HUES48 (cell line): Measurements from ENCODE around the gene APOC1.
"Not testable (repeated sequence)": the region's sequence is repeated elsewhere in the genome, so short reads cannot be mapped to it uniquely, and the experiment has no call there.

ENCODE experiments used
- H3K27ac ChIP-seq: one replicate; pipeline ENCODE4 v1.7.0; 2013; ENCODE audit warnings: low read depth, low read length, inconsistent platforms
- H3K27me3 ChIP-seq: 2 replicates; pipeline ENCODE4 v1.6.1; 2013; ENCODE audit warnings: mild to moderate bottlenecking, low read length; ENCODE audit not compliant: control insufficient read depth, insufficient read depth
- H3K36me3 ChIP-seq: 2 replicates; pipeline ENCODE4 v1.6.1; 2013; ENCODE audit warnings: low read length; ENCODE audit not compliant: control insufficient read depth, insufficient read depth
- H3K4me1 ChIP-seq: 2 replicates; pipeline ENCODE4 v1.6.1; 2013; ENCODE audit warnings: mild to moderate bottlenecking, low read length; ENCODE audit not compliant: control insufficient read depth, insufficient read depth
- H3K4me3 ChIP-seq: 2 replicates; pipeline ENCODE4 v1.5.1; 2013; ENCODE audit warnings: mild to moderate bottlenecking, low read depth, low read length
- H3K9ac ChIP-seq: 2 replicates; pipeline ENCODE4 v1.6.1; 2013; ENCODE audit warnings: mild to moderate bottlenecking, low read depth, low read length, moderate library complexity
- H3K9me3 ChIP-seq: 2 replicates; pipeline ENCODE4 v1.6.1; 2013; ENCODE audit warnings: low read length; ENCODE audit not compliant: control insufficient read depth, insufficient read depth

Gene APOC1

GRCh38 chr19:44913512-44914432 is 636 bp upstream of the APOC1 start:
- not testable (repeated sequence) for H3K4me1 ChIP-seq, H3K36me3 ChIP-seq, H3K9me3 ChIP-seq, H3K27me3 ChIP-seq
- Histone ChIP-seq H3K4me3 (peak overlapping the region; percentile 61), H3K27ac (peak overlapping the region; percentile 76), H3K9ac (peak overlapping the region; percentile 73; the same call in 1 of the 2 replicates)

GRCh38 chr19:44924243-44924725 is 9.9 kb downstream of the APOC1 start:
- H3K27ac ChIP-seq = no peak overlapping the region
- H3K36me3 ChIP-seq = no peaks in the 10 kb centered on the region
- H3K27me3 ChIP-seq = no peaks in the 10 kb centered on the region
- H3K4me3 ChIP-seq = no peak overlapping the region
- H3K9ac ChIP-seq = no peak overlapping the region
- H3K9me3 ChIP-seq = no peaks in the 10 kb centered on the region
- peaks cover 2% of the 10 kb centered on the region; the same call in 1 of the 2 replicates for H3K4me1 ChIP-seq

GRCh38 chr19:44925114-44925891 is 10.9 kb downstream of the APOC1 start:
- Histone ChIP-seq H3K27me3 (no peaks in the 10 kb centered on the region), H3K4me3 (no peak overlapping the region), H3K9ac (no peak overlapping the region), H3K36me3 (no peaks in the 10 kb centered on the region), H3K27ac (no peak overlapping the region), H3K9me3 (no peaks in the 10 kb centered on the region), H3K4me1 (peaks cover 2% of the 10 kb centered on the region; the same call in 1 of the 2 replicates)

- H3K4me3 ChIP-seq, H3K9ac ChIP-seq, H3K36me3 ChIP-seq, H3K27ac ChIP-seq, H3K27me3 ChIP-seq, H3K4me1 ChIP-seq, H3K9me3 ChIP-seq: not testable (repeated sequence)
These were observed 12.1 kb downstream of the APOC1 start for GRCh38 chr19:44926245-44927077.

GRCh38 chr19:44927746-44928145 is 13.3 kb downstream of the APOC1 start:
- no peak overlapping the region for H3K9ac ChIP-seq
- no peak overlapping the region for H3K27ac ChIP-seq
- H3K36me3 ChIP-seq = no peaks in the 10 kb centered on the region
- no peak overlapping the region for H3K4me3 ChIP-seq
- H3K27me3 ChIP-seq = no peaks in the 10 kb centered on the region
- H3K4me1 ChIP-seq = peaks cover 2% of the 10 kb centered on the region; the same call in 1 of the 2 replicates
- no peaks in the 10 kb centered on the region for H3K9me3 ChIP-seq

- Histone ChIP-seq H3K27ac (no peak overlapping the region), H3K4me1 (peaks cover 2% of the 10 kb centered on the region; the same call in 1 of the 2 replicates), H3K27me3 (no peaks in the 10 kb centered on the region), H3K4me3 (no peak overlapping the region), H3K9me3 (no peaks in the 10 kb centered on the region), H3K9ac (no peak overlapping the region), H3K36me3 (no peaks in the 10 kb centered on the region)
These were observed 15.7 kb downstream of the APOC1 start for GRCh38 chr19:44930088-44930487.

- Histone ChIP-seq H3K27me3 (no peaks in the 10 kb centered on the region), H3K4me1 (peaks cover 2% of the 10 kb centered on the region; the same call in 1 of the 2 replicates), H3K9me3 (no peaks in the 10 kb centered on the region), H3K9ac (no peak overlapping the region), H3K4me3 (no peak overlapping the region), H3K36me3 (no peaks in the 10 kb centered on the region), H3K27ac (no peak overlapping the region)
These were observed 17.1 kb downstream of the APOC1 start for GRCh38 chr19:44931541-44931940.

GRCh38 chr19:44939668-44940067 is 25.3 kb downstream of the APOC1 start:
- Histone ChIP-seq H3K4me1 (no peaks in the 10 kb centered on the region), H3K9me3 (no peaks in the 10 kb centered on the region), H3K27ac (no peak overlapping the region), H3K4me3 (no peak overlapping the region), H3K9ac (no peak overlapping the region), H3K27me3 (no peaks in the 10 kb centered on the region), H3K36me3 (no peaks in the 10 kb centered on the region)

- H3K36me3 ChIP-seq = no peaks in the 10 kb centered on the region
- H3K9me3 ChIP-seq = no peaks in the 10 kb centered on the region
- no peak within 1 kb of the TSS for H3K27ac ChIP-seq
- H3K4me1 ChIP-seq = no peaks in the 10 kb centered on the region
- H3K4me3 ChIP-seq = no peak within 1 kb of the TSS
- H3K9ac ChIP-seq = no peak within 1 kb of the TSS
- H3K27me3 ChIP-seq = no peaks in the 10 kb centered on the region
These were observed 27.7 kb downstream of the APOC1 start, which contains the start of gene APOC4 for GRCh38 chr19:44942067-44942571. TSS of gene APOC4 (plus strand) at chr19:44942237. CDS start at chr19:44942278, 41 bp downstream.

- H3K9ac ChIP-seq = no peak overlapping the region
- H3K4me1 ChIP-seq = no peaks in the 10 kb centered on the region
- no peak overlapping the region for H3K4me3 ChIP-seq
- no peak overlapping the region for H3K27ac ChIP-seq
- no peaks in the 10 kb centered on the region for H3K36me3 ChIP-seq
- no peaks in the 10 kb centered on the region for H3K9me3 ChIP-seq
- H3K27me3 ChIP-seq = no peaks in the 10 kb centered on the region
These were observed 29.4 kb downstream of the APOC1 start for GRCh38 chr19:44943801-44944249.
